Measurements from ENCODE around the gene ACBD6. TPM values are rescaled to one million over a fixed set of nuclear protein-coding genes. Genes with fewer than 3 reads are reported as not detected.
A peak's percentile ranks its signal among the peaks of the same experiment; 100 is the strongest.

The ACBD6 gene
- total and polyA plus RNA-seq, 11 donors = 18.6 to 35.8 (median 21.8) TPM

- intact Hi-C loops (cut with DNase I) = loop anchor here in 7 of 10 donors (5.0 to 10.0 kb wide), 3 partner anchors 232 to 300 kb away; no protein-coding TSS in a partner anchor
- no peak for TF ChIP-seq POLR2A (IDR thresholded peaks at IDR 0.05)
- no peak for TF ChIP-seq CTCF (IDR thresholded peaks at IDR 0.05)
- Histone ChIP-seq H3K4me3 (no peak overlapping the region), H3K27ac (no peak overlapping the region), H3K4me1 (peaks cover 0 to 4% (median 0%) of the 10 kb centered on the region in 12 donors), H3K36me3 (peaks cover 0 to 56% (median 23%) of the 10 kb centered on the region in 9 donors), H3K27me3 (no peaks in the 10 kb centered on the region), H3K9me3 (no peaks in the 10 kb centered on the region)
- ATAC-seq = no peak
- 96 to 97% (median 97%) methylated on average over 8 of the region's 8 CpGs for WGBS, 4 donors
- DNase-seq = no peak
These were observed 17.9 kb downstream of the ACBD6 start for GRCh38 chr1:180484490-180484889.

GRCh38 chr1:180482425-180483275, 19.7 kb downstream of the ACBD6 start:
- ATAC-seq = no peak
- no peak overlapping the region for H3K4me3 ChIP-seq
- H3K4me1 ChIP-seq = peaks cover 0 to 4% (median 0%) of the 10 kb centered on the region in 12 donors
- no peak overlapping the region for H3K27ac ChIP-seq
- peaks cover 0 to 49% (median 29%) of the 10 kb centered on the region in 9 donors for H3K36me3 ChIP-seq
- DNase-seq = no peak
- no peaks in the 10 kb centered on the region for H3K9me3 ChIP-seq
- intact Hi-C loops (cut with DNase I) = loop anchor here in 8 of 10 donors (2.0 to 10.0 kb wide), 5 partner anchors 230 to 298 kb away; no protein-coding TSS in a partner anchor
- H3K27me3 ChIP-seq = no peaks in the 10 kb centered on the region
- 23 to 28% (median 25%) methylated on average over 10 of the region's 10 CpGs for WGBS, 4 donors
- TF ChIP-seq POLR2A (IDR thresholded peaks at IDR 0.05) = no peak
- TF ChIP-seq CTCF (IDR thresholded peaks at IDR 0.05) = peak; percentile 59 to 86 (median 74)

GRCh38 chr1:180470031-180470430, 32.3 kb downstream of the ACBD6 start:
- 97 to 100% (median 99%) methylated on average over 1 of the region's 1 CpG for WGBS, 4 donors
- Histone ChIP-seq H3K27me3 (no peaks in the 10 kb centered on the region), H3K4me3 (no peak overlapping the region), H3K9me3 (peaks cover 0 to 6% (median 0%) of the 10 kb centered on the region in 12 donors), H3K36me3 (peaks cover 0 to 6% (median 0%) of the 10 kb centered on the region in 9 donors), H3K27ac (no peak overlapping the region), H3K4me1 (no peaks in the 10 kb centered on the region)
- TF ChIP-seq CTCF (IDR thresholded peaks at IDR 0.05) = no peak
- no peak for TF ChIP-seq POLR2A (IDR thresholded peaks at IDR 0.05)
- no peak for ATAC-seq
- no peak for DNase-seq
- intact Hi-C loops (cut with DNase I) = no loop called here

GRCh38 chr1:180468311-180468710, 34.1 kb downstream of the ACBD6 start:
- H3K27me3 ChIP-seq = no peaks in the 10 kb centered on the region
- H3K4me1 ChIP-seq = no peaks in the 10 kb centered on the region
- TF ChIP-seq POLR2A (IDR thresholded peaks at IDR 0.05) (no peak), CTCF (IDR thresholded peaks at IDR 0.05) (no peak)
- ATAC-seq (no peak), DNase-seq (no peak)
- peaks cover 0 to 24% (median 13%) of the 10 kb centered on the region in 12 donors for H3K9me3 ChIP-seq
- peaks cover 0 to 4% (median 0%) of the 10 kb centered on the region in 9 donors for H3K36me3 ChIP-seq
- WGBS, 4 donors = 94 to 96% (median 95%) methylated on average over 5 of the region's 5 CpGs
- H3K27ac ChIP-seq = no peak overlapping the region
- H3K4me3 ChIP-seq = no peak overlapping the region
- intact Hi-C loops (cut with DNase I) = no loop called here
